A549 (cell line): ENCODE results near the gene RABGAP1L. TPM values are rescaled to one million over a fixed set of nuclear protein-coding genes. Genes with fewer than 3 reads are reported as not detected.

Experiments
- ATAC-seq, 2 experiments: fragments of 200-7000 bp in 1 of 2; fragments of >200 bp in 1 of 2; cut with Nextera tagmentation in 1 of 2; cut with Tn5 transposase in 1 of 2; 3 replicates each; pipeline versions ENCODE4 v1.8.0 to v1.9.1; 2018 to 2020; ENCODE audit warnings: mild to moderate bottlenecking in 1 of 2, moderate library complexity in 1 of 2
- CTCF ChIA-PET: fragments of 300-600 bp; sonication (Branson Sonifier 250); formaldehyde crosslinking; extraction: SDS; loops from one replicate; lab custom pipeline; 2021; ENCODE audit warnings: antibody characterized with exemption, inconsistent platforms; lab: Yijun Ruan, JAX
- POLR2A ChIA-PET: fragments of 350-600 bp; formaldehyde crosslinking; extraction: SDS; loops from one replicate; lab custom pipeline; 2021; ENCODE audit warnings: antibody characterized with exemption, inconsistent platforms; lab: Yijun Ruan, JAX
- DNase-seq, 2 experiments: peaks; one replicate each; pipeline versions ENCODE4 v3.0.0 to v3.0.0-alpha.2; 2011 to 2016; ENCODE audit warnings: low read depth in 1 of 2, low spot score in 1 of 2
- FAIRE-seq: peaks from 2 replicates; lab custom pipeline; 2011; peaks lifted over from hg19 to GRCh38; lab: Jason Lieb, UNC
- H3K27ac ChIP-seq, 2 experiments: fragments of >200 bp; sonication (Bioruptor Twin); formaldehyde crosslinking; 3 replicates each; pipeline ENCODE4 v1.5.1; 2016 to 2017
- H3K4me1 ChIP-seq: fragments of >200 bp; sonication (Bioruptor Twin); formaldehyde crosslinking; 3 replicates; pipeline ENCODE4 v1.6.1; 2016
- H3K4me2 ChIP-seq: fragments of >200 bp; sonication (Bioruptor Twin); formaldehyde crosslinking; 3 replicates; pipeline ENCODE4 v1.6.1; 2016
- H3K4me3 ChIP-seq: fragments of >200 bp; sonication (Bioruptor Twin); formaldehyde crosslinking; 3 replicates; pipeline ENCODE4 v1.5.1; 2016
- H3K9me3 ChIP-seq: fragments of >200 bp; sonication (Bioruptor Twin); formaldehyde crosslinking; 3 replicates; pipeline ENCODE4 v1.6.1; 2016
- BHLHE40 ChIP-seq: IDR thresholded peaks from 2 replicates; pipeline ENCODE4 v1.6.1; 2012; ENCODE audit warnings: low read depth, low read length, inconsistent platforms
- CBX2 ChIP-seq: fragments of 200-600 bp; sonication (generic); IDR thresholded peaks from 2 replicates; pipeline ENCODE4 v1.6.1; 2016; ENCODE audit warnings: low read depth, mild to moderate bottlenecking, borderline replicate concordance
- CBX8 ChIP-seq: fragments of 200-600 bp; sonication (generic); IDR thresholded peaks from 2 replicates; pipeline ENCODE4 v1.6.1; 2016
- CEBPB ChIP-seq, 2 experiments: fragments of >200 bp in 1 of 2; sonication (Bioruptor Twin) in 1 of 2; formaldehyde crosslinking in 1 of 2; IDR thresholded peaks; 2 replicates each; pipeline ENCODE4 v1.6.1; 2012 to 2016
- CHD2 ChIP-seq: fragments of 150-350 bp; IDR thresholded peaks from 2 replicates; pipeline ENCODE4 v1.6.1; 2014; ENCODE audit warnings: low read length; ENCODE audit not compliant: partially characterized antibody
- CHD4 ChIP-seq: fragments of 200-600 bp; sonication (generic); IDR thresholded peaks from 2 replicates; pipeline ENCODE4 v1.6.1; 2016; ENCODE audit warnings: antibody characterized with exemption, mild to moderate bottlenecking, borderline replicate concordance
- E2F6 ChIP-seq: IDR thresholded peaks from 2 replicates; pipeline ENCODE4 v1.6.1; 2012; ENCODE audit warnings: low read depth, borderline replicate concordance
- EHMT2 ChIP-seq: fragments of 200-600 bp; sonication (generic); IDR thresholded peaks from 2 replicates; pipeline ENCODE4 v1.6.1; 2016; ENCODE audit warnings: antibody characterized with exemption, low read depth, mild to moderate bottlenecking, moderate library complexity
- ESRRA ChIP-seq: fragments of 150-350 bp; IDR thresholded peaks from 2 replicates; pipeline ENCODE4 v1.6.1; 2014; ENCODE audit warnings: mild to moderate bottlenecking, low read length, borderline replicate concordance
- FOSB ChIP-seq: fragments of 250-450 bp; sonication (Bioruptor Pico); IDR thresholded peaks from 2 replicates; pipeline ENCODE4 v1.5.0; 2020; ENCODE audit warnings: mild to moderate bottlenecking, moderate library complexity
- HDAC2 ChIP-seq: fragments of 200-600 bp; sonication (generic); IDR thresholded peaks from 2 replicates; pipeline ENCODE4 v1.6.1; 2016
- HEYL ChIP-seq: fragments of 250-450 bp; sonication (Bioruptor Pico); IDR thresholded peaks from 2 replicates; pipeline ENCODE4 v1.8.0; 2021; ENCODE audit warnings: mild to moderate bottlenecking, moderate library complexity
- HOXA7 ChIP-seq: fragments of 250-450 bp; sonication (Bioruptor Pico); IDR thresholded peaks from 2 replicates; pipeline ENCODE4 v1.5.0; 2020; ENCODE audit warnings: mild to moderate bottlenecking, moderate library complexity
- KDM1A ChIP-seq: fragments of 200-600 bp; sonication (generic); IDR thresholded peaks from 2 replicates; pipeline ENCODE4 v1.6.1; 2016; ENCODE audit warnings: low read depth, mild to moderate bottlenecking
- MAFK ChIP-seq: fragments of 450-650 bp; IDR thresholded peaks from 2 replicates; pipeline ENCODE4 v1.6.1; 2014; ENCODE audit not compliant: partially characterized antibody
- MAZ ChIP-seq: fragments of 150-350 bp; IDR thresholded peaks from 2 replicates; pipeline ENCODE4 v1.6.1; 2014; ENCODE audit warnings: antibody characterized with exemption, low read depth, low read length, borderline replicate concordance
- MYC ChIP-seq: IDR thresholded peaks from 2 replicates; pipeline ENCODE4 v1.6.1; 2012; ENCODE audit warnings: mild to moderate bottlenecking, inconsistent platforms, low read length, improper control_type of control experiment, borderline replicate concordance
- NFE2L2 ChIP-seq: fragments of 150-350 bp; conservative IDR thresholded peaks from 2 replicates; pipeline ENCODE4 v1.6.1; 2014; ENCODE audit warnings: low read length
- PBX3 ChIP-seq: IDR thresholded peaks from 2 replicates; pipeline ENCODE4 v1.6.1; 2012
- PHF8 ChIP-seq: fragments of 200-600 bp; sonication (generic); IDR thresholded peaks from 2 replicates; pipeline ENCODE4 v1.6.1; 2016; ENCODE audit warnings: low read depth, mild to moderate bottlenecking, antibody characterized with exemption, moderate library complexity, borderline replicate concordance
- POLR2A ChIP-seq: IDR thresholded peaks from 2 replicates; pipeline ENCODE4 v1.6.1; 2012; ENCODE audit warnings: mild to moderate bottlenecking, low read length
- RCOR1 ChIP-seq: fragments of 150-350 bp; IDR thresholded peaks from 2 replicates; pipeline ENCODE4 v1.6.1; 2014; ENCODE audit warnings: antibody characterized with exemption, low read length, low read depth
- SREBF2 ChIP-seq: fragments of 450-650 bp; IDR thresholded peaks from 2 replicates; pipeline ENCODE4 v1.6.1; 2014; ENCODE audit warnings: mild to moderate bottlenecking, moderate library complexity
- TFCP2L1 ChIP-seq: fragments of 250-450 bp; sonication (Bioruptor Pico); IDR thresholded peaks from 2 replicates; pipeline ENCODE4 v1.5.0; 2021; ENCODE audit warnings: mild to moderate bottlenecking
- TP53 ChIP-seq: fragments of 250-450 bp; sonication (Bioruptor Pico); IDR thresholded peaks from 2 replicates; pipeline ENCODE4 v1.5.0; 2021; ENCODE audit warnings: mild to moderate bottlenecking, moderate library complexity
- ZFP36 ChIP-seq: fragments of 450-650 bp; IDR thresholded peaks from 2 replicates; pipeline ENCODE4 v1.6.1; 2014; ENCODE audit warnings: borderline replicate concordance; ENCODE audit not compliant: partially characterized antibody
- ZNF302 ChIP-seq: fragments of 250-450 bp; sonication (Bioruptor Pico); IDR thresholded peaks from 2 replicates; pipeline ENCODE4 v1.9.0; 2021; ENCODE audit warnings: inconsistent platforms, mild to moderate bottlenecking, moderate library complexity
- WGBS: methylation state at CpG from one replicate; pipeline ENCODE4 v1.1.6; 2017; ENCODE audit errors: missing lambda C conversion rate; 5-methylcytosine and 5-hydroxymethylcytosine counted together
- polyA plus RNA-seq, 4 experiments: library from polyadenylated mRNA; depleted of rRNA in 3 of 4; stranded (reverse); fragments of >200 nt; fragmentation: RNase III in 1 of 4; extraction: RNeasy Plus Mini Kit Qiagen cat#74134 plus additional on column Dnase treatment in 1 of 4; gene quantifications; 2 replicates in 3 of 4; 3 replicates in 1 of 4; pipeline ENCODE4 v1.2.3, GENCODE V29; 2011 to 2017
- TF ChIP-seq, protein P1 (sequence below): fragments of >200 bp; sonication (Bioruptor Twin); formaldehyde crosslinking; IDR thresholded peaks from 3 replicates; pipeline ENCODE4 v1.6.1; 2016
- TF ChIP-seq, protein P2 (sequence below): fragments of 150-350 bp; IDR thresholded peaks from 2 replicates; pipeline ENCODE4 v1.6.1; 2014; ENCODE audit warnings: low read depth, mild to moderate bottlenecking, low read length
- TF ChIP-seq, protein P3 (sequence below): fragments of >200 bp; sonication (Bioruptor Twin); formaldehyde crosslinking; IDR thresholded peaks from 2 replicates; pipeline ENCODE4 v1.6.1; 2016

Gene RABGAP1L
- polyA plus RNA-seq, 2 of the 4 experiments (the other 2 are of a cell fraction): 8.2 to 18.6 TPM

GRCh38 chr1:174956086-174956485 lies 796.8 kb downstream of the RABGAP1L start:
- ChIA-PET CTCF (no interaction called here), POLR2A (no interaction called here)
- WGBS: 95% methylated on average over 3 of the region's 3 CpGs
- Histone ChIP-seq H3K4me3 (no peak overlapping the region), H3K4me2 (no peak overlapping the region), H3K27ac (no peak overlapping the region), H3K4me1 (peaks cover 17% of the 10 kb centered on the region; the same call in 2 of the 3 replicates), H3K9me3 (no peaks in the 10 kb centered on the region)
- TF ChIP-seq CBX2 (no peak), CHD2 (no peak), POLR2A (no peak), CHD4 (no peak), PHF8 (no peak), MAFK (no peak), TP53 (CRISPR knock-in tag) (no peak), CBX8 (no peak)
- TF ChIP-seq, protein P1, sequence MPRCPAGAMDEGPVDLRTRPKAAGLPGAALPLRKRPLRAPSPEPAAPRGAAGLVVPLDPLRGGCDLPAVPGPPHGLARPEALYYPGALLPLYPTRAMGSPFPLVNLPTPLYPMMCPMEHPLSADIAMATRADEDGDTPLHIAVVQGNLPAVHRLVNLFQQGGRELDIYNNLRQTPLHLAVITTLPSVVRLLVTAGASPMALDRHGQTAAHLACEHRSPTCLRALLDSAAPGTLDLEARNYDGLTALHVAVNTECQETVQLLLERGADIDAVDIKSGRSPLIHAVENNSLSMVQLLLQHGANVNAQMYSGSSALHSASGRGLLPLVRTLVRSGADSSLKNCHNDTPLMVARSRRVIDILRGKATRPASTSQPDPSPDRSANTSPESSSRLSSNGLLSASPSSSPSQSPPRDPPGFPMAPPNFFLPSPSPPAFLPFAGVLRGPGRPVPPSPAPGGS: no peak
- TF ChIP-seq, protein P2, sequence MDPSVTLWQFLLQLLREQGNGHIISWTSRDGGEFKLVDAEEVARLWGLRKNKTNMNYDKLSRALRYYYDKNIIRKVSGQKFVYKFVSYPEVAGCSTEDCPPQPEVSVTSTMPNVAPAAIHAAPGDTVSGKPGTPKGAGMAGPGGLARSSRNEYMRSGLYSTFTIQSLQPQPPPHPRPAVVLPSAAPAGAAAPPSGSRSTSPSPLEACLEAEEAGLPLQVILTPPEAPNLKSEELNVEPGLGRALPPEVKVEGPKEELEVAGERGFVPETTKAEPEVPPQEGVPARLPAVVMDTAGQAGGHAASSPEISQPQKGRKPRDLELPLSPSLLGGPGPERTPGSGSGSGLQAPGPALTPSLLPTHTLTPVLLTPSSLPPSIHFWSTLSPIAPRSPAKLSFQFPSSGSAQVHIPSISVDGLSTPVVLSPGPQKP: no peak
- TF ChIP-seq, protein P3, sequence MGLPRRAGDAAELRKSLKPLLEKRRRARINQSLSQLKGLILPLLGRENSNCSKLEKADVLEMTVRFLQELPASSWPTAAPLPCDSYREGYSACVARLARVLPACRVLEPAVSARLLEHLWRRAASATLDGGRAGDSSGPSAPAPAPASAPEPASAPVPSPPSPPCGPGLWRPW: no peak
- DNase-seq (no peak), ATAC-seq (no peak), FAIRE-seq (no peak)

GRCh38 chr1:174956976-174957375 lies 797.7 kb downstream of the RABGAP1L start:
- no peak overlapping the region for H3K4me3 ChIP-seq
- no peak overlapping the region for H3K27ac ChIP-seq
- ChIA-PET CTCF (no interaction called here), POLR2A (no interaction called here)
- H3K4me1 ChIP-seq: peaks cover 17% of the 10 kb centered on the region; the same call in 2 of the 3 replicates
- H3K4me2 ChIP-seq: no peak overlapping the region
- FAIRE-seq (no peak), DNase-seq (no peak), ATAC-seq (no peak)
- TF ChIP-seq HOXA7 (CRISPR knock-in tag) (no peak), ZFP36 (no peak), NFE2L2 (no peak), CHD4 (no peak), MYC (no peak), RCOR1 (no peak), TP53 (CRISPR knock-in tag) (no peak), ZNF302 (CRISPR knock-in tag) (no peak), TFCP2L1 (no peak), CEBPB (IDR thresholded peaks at IDR 0.05) (no peak)
- H3K9me3 ChIP-seq: no peaks in the 10 kb centered on the region

GRCh38 chr1:174957829-174958228 lies 798.5 kb downstream of the RABGAP1L start:
- no peak for TF ChIP-seq POLR2A
- TF ChIP-seq, all 56 proteins: peak for 0
- Histone ChIP-seq H3K9me3 (no peaks in the 10 kb centered on the region), H3K4me2 (no peak overlapping the region), H3K27ac (no peak overlapping the region), H3K4me3 (no peak overlapping the region), H3K4me1 (peaks cover 17% of the 10 kb centered on the region; the same call in 2 of the 3 replicates)
- peak; percentile 7 for FAIRE-seq
- no peak for ATAC-seq
- POLR2A ChIA-PET: no interaction called here
- CTCF ChIA-PET: interaction anchor here (0.6 kb wide), 1 partner anchor 15 kb away, joined by 3 read pairs; no protein-coding TSS in a partner anchor
- no peak for DNase-seq

DNA sequence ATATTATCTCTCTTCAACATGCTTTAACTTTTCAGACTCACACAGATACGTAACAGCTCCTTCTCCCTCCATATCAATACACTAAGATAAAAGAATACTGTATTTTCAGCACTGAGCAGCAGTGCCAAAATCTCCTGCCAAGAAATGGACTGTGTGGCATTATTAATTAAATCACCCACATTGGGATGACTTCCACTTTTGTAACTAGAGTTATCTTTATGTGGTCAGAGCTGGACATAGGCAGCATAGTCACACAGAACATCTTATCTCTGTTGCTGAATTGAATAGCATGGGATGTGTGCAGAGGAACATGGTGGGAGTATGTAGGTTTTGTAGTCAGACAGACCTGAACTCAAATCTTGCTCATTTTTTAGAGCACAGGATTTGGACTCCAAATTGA lies 799.1 kb downstream of the RABGAP1L start:
- TF ChIP-seq HEYL (CRISPR knock-in tag): no peak
- no peak for TF ChIP-seq MAZ
- TF ChIP-seq SREBF2: no peak
- no peak for TF ChIP-seq BHLHE40
- TF ChIP-seq ESRRA: no peak
- no peak for TF ChIP-seq HDAC2
- TF ChIP-seq FOSB (CRISPR knock-in tag): no peak
- no peak for TF ChIP-seq CHD2
- TF ChIP-seq E2F6: no peak
- TF ChIP-seq PBX3: no peak
- TF ChIP-seq KDM1A: no peak
- TF ChIP-seq EHMT2: no peak
- no peak for TF ChIP-seq CHD4
- FAIRE-seq (no peak), DNase-seq (no peak), ATAC-seq (no peak)
- Histone ChIP-seq H3K9me3 (no peaks in the 10 kb centered on the region), H3K4me3 (no peak overlapping the region), H3K27ac (no peak overlapping the region), H3K4me2 (no peak overlapping the region), H3K4me1 (peaks cover 13% of the 10 kb centered on the region; the same call in 2 of the 3 replicates)
- WGBS: 83% methylated on average over 1 of the region's 1 CpG
- ChIA-PET CTCF (no interaction called here), POLR2A (no interaction called here)
